HG03066 (cell line): ENCODE results near the gene TCTN3.
"Not testable (repeated sequence)": the region's sequence is repeated elsewhere in the genome, so short reads cannot be mapped to it uniquely, and the experiment has no call there.

Source experiments
- ATAC-seq: cut with Tn5 transposase; IDR thresholded peaks from one replicate; pipeline ENCODE4 v1.9.1; 2021; ENCODE audit warnings: low read depth; ENCODE audit not compliant: unreplicated experiment

TCTN3 gene

DNA sequence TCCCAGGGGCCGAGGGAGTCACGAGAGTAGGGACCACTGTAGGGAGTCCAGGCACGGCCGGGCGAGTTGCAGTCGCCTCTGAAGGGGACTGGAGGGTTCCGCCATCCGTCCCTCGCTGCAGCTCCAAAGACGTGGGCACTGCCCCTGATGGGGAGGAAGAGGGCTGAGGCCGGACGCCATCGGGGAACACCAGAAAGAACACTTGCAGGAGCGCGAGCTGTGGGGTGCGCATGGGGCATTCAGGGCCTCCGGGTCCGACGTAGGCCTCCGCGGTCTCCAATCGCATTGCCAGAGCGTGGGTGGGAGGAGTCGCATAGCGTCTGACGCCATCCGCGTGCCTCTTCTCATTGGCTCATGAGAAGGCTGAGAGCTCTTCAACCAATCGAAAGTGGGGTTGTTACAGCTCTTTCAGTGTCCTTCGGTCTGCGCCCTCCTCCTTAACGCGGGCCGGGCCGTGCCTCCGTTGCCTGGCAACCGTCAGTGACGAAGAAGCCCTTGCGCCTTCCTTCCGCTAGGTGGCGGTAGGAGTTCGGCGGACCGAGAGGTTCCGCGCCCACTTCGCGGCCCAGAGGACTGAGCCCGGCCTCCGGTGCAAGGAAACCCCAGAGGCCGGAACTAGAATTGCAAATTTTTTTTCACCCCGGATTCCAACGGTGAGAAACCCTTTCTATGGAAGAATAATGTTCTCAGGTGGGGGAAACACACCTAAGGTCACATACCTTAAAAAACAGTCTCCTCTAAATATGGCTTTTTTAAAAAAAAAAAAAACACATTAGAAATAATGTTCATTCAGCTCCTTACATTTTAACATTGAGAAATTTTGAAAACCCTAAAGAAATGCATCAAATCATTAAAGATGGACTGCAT is at the start of gene TCTN3:
Gene TCTN3 (minus strand): TSS at position 260 of the 867 bp plus-strand sequence. CDS start 28 bp downstream, at position 232.
- peak; percentile 99 for ATAC-seq

- ATAC-seq = no peak
Measured at GRCh38 chr10:95742962-95743535, 49.3 kb upstream of the TCTN3 start.

- ATAC-seq = peak; percentile 10
Measured at GRCh38 chr10:95742485-95742884, 48.8 kb upstream of the TCTN3 start.

- peak; percentile 76 for ATAC-seq
Measured at GRCh38 chr10:95741807-95742467, 48.2 kb upstream of the TCTN3 start.

DNA sequence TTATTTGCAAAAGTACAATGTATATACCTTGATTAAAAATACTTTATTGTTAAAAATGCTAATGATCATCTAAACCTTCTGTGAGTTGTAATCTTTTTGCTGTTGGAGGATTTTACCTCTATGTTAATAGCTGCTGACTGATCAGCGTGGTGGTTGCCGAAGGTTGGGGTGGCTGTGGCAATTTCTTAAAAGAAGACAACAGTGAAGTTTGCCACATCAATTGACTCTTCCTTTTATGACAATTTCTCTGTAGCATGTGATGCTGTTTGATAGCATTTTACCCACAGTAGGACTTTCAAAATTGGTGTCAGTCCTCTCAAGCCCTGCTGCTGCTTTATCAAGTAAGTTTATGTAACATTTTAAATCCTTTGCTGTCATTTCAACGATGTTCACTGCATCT is 45.3 kb upstream of the TCTN3 start:
- no peak for ATAC-seq

DNA sequence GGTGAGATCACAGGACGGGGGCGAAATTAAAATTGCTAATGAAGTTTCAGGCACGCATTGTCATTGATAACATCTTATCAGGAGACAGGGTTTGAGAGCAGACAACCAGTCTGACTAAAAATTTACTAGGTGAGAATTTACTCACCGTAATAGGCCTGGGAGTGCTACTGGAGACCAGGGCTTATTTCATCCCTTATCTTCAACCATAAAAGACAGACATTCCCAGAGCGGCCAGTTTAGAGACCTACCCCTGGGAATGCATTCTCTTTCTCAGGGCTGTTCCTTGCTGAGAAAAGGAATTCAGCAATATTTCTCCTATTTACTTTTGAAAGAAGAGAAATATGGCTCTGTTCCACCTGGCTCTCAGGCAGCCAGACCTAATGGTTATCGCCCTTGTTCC is 39.2 kb upstream of the TCTN3 start:
- not testable (repeated sequence) for ATAC-seq

GRCh38 chr10:95730233-95730632 is 36.5 kb upstream of the TCTN3 start:
- no peak for ATAC-seq

- no peak for ATAC-seq
Measured at GRCh38 chr10:95729323-95730055, 35.8 kb upstream of the TCTN3 start.

DNA sequence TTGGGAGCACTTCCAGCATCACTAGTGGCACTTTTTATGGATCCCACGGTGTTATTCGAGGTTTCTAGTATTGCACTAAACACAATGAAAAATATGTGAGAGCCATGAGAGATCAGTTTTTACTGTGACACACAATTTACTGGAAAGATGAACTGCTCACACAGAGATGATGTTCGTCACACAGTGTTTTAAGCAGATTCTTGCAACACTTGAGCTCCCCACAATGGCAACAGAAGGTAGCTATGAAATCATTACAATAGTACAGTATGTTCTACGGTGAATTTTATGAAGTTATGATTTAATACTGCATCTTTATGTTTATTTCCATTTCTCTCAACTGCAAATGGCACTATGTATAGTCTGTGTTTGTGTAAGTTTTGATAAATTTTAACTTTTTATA is 34.8 kb upstream of the TCTN3 start:
- ATAC-seq = no peak

DNA sequence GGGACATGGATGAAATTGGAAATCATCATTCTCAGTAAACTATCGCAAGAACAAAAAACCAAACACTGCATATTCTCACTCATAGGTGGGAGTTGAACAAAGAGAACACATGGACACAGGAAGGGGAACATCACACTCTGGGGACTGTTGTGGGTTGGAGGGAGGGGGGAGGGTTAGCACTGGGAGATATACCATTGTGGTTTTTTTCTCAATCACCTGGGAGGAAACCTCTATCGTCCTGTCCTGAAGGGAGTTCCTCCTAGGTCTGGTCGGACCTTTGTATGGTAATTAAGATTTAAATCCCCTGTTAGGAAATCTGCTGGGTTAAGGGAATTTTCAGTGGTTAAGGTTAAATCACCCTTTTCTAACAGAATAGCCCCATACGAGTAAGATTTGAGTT is 28.8 kb upstream of the TCTN3 start:
- not testable (repeated sequence) for ATAC-seq

DNA sequence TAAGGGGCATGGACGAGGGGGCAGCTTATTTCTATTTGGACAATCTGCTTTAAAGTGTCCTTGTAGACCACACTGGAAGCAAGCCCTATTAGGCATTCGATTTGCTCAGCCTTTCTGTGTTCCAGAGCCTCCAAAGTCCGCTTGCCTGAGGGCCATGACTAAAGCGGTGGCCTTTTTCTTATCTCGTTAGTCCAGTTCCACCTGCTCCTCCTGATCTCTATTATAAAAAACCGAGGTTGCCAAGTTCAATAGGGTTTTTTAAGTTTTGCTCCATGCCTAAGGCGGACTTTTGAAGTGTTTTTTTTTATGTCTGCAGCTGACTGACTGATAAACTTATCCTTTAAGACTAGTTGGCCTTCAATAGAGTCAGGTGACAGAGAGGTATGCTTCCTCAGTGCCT is 27.0 kb upstream of the TCTN3 start:
- not testable (repeated sequence) for ATAC-seq

DNA sequence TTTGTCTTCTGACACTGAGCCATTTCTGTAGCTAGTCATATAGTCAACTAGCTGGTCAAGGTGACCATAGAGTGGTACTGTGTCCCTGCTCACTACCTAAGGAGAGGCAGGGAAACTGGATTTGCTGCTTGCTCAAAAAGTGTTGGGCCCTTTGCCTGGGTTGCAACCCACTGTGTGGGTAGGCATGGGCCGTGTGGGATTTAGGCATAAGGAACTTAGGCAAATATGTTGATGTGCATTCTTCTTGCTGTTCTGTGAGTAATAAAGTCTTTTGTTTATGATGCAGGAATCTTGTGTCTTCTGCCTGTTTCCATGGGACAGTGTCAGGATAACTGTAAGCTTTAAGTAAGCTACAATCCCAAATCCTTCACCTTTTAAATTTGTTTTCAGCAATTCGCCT is 23.1 kb upstream of the TCTN3 start:
- ATAC-seq = no peak

DNA sequence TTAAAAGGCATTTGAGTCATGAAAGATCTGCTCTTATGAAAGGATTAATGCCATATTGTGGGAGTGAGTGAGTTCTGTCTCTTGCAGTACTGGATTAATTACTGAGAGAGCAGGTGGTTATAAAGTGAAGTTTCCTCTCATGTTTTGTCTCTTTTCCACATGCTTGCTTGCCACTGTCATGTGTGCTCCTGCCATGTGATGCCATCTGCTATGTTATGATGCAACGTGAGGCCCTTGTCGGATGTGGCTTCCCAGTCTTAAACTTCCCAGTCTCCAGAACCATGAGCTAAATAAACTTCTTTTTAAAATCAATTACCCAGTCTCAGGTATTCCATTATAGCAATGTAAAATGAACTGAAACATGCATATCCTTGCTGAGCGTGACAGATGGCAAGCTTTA is 22.7 kb upstream of the TCTN3 start:
- no peak for ATAC-seq

DNA sequence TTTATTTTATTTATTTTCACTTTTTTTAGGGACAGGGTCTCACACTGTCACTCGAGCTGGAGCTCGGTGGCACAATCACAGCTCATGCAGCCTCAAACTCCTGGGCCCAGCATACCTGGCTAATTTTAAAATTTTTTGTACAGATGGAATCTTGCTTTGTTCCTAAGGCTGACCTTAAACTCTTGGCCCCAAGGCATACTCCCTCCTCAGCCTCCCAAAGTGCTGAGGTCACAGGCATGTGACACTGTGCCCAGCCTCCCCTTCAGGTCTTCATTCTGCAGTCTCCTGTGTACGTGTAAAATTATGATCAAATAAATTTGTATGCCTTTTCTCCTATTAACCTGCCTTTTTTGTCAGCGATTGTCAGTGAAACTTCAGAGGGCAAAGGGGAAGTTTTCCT is 17.8 kb upstream of the TCTN3 start:
- ATAC-seq = no peak

DNA sequence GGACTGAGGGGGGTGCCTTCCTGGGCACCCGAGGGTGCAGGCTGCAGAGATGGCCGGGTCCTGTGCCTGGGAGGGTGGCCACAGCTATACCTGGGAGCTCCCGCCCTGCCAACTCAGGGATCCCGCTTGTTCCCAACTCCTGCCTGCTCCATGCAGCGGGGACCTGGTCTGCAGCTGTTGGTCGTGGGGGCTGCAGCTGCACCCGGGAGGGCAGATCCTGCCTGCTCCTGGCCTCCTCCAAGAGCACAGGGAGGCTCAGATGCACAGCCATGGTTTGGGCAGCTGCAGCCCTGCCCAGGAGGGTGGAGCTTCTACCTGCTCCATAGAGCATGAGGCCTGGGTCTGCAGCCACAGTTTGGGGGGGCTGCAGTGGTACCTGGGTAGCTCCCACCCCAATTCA is 13.3 kb upstream of the TCTN3 start:
- ATAC-seq = no peak

- ATAC-seq = no peak
Measured at GRCh38 chr10:95706573-95706972, 12.8 kb upstream of the TCTN3 start.

- no peak for ATAC-seq
Measured at GRCh38 chr10:95698415-95698814, 4.7 kb upstream of the TCTN3 start.

DNA sequence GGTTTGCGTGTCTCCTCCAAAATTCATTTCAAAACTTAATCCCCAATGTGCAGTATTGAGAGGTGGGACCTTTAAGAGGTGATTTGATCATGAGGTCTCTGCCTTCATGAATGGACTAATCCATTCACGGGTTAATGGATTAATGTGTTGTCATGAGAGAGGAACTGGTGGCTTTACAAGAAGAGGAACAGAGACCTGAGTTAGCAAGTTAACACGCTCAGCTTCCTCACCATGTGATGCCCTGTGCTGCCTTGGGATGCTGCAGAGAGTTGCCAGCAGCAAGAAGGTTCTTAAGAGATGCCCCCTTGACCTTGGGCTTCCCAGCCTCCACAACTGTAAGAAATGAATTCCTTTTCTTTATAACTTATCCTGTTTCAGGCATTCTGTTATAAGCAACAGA is 3.7 kb upstream of the TCTN3 start:
- ATAC-seq = no peak

- no peak for ATAC-seq
Measured at GRCh38 chr10:95694665-95695064, 938 bp upstream of the TCTN3 start.

GRCh38 chr10:95693071-95693667 is 558 bp downstream of the TCTN3 start:
- ATAC-seq = no peak

- ATAC-seq = no peak
Measured at GRCh38 chr10:95691281-95691680, 2.4 kb downstream of the TCTN3 start.
